Measurements from ENCODE around the gene FOLR2.

Gene FOLR2

DNA sequence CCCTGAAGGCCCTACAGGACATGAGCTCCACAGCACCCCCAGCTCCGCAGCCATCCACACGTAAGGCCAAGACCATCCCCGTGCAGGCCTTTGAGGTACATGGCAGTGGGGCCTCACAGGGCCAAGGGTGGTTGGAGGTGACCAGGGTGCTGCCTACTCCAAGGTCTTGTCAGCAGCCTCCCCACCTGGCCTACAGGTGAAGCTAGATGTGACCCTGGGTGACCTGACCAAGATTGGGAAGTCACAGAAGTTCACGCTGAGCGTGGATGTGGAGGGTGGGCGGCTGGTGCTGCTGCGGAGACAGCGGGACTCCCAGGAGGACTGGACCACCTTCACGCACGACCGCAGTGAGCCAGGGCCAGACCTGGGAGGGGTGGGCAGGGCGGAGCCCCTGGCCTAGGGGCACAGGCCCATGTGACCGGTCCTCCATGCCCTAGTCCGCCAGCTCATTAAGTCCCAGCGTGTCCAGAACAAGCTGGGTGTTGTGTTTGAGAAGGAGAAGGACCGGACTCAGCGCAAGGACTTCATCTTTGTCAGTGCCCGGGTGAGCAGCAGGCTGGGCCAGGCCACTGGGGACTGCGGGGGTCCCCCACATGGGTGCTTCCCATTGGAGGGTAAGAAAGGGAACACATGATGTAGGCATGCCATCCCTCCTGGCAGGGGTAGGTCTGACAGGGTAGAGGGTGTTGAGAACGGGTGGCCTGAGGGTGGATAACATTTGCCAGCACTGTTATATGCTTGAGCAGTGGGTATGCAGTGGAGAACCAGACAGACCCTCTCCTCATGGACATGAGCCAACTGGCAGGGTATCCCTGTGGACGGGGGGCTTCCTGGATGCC is 13.6 kb downstream of the FOLR2 start:
- DNase-seq (ENCODE audit: low read depth, low spot score): no peak

DNA sequence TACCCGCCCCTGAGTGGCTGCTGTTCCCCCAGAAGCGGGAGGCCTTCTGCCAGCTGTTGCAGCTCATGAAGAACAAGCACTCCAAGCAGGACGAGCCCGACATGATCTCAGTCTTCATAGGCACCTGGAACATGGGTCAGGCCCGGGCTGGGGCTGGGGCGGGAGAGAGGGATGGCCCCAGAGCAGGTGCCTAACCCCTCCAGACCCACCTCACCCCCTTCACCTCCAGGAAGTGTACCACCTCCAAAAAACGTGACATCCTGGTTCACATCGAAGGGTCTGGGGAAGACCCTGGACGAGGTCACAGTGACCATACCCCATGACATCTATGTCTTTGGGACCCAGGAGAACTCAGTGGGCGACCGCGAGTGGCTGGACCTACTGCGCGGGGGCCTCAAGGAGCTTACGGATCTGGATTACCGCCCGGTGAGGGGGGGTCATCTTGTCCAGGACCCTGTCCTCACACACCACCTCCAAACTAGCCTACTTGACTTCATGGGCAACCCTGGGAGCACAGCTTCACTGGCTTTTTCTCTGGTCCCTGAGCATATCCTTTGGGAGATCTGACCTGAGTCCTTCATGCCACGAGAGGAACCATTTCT is 14.3 kb downstream of the FOLR2 start:
- DNase-seq (ENCODE audit: low read depth, low spot score): no peak

DNA sequence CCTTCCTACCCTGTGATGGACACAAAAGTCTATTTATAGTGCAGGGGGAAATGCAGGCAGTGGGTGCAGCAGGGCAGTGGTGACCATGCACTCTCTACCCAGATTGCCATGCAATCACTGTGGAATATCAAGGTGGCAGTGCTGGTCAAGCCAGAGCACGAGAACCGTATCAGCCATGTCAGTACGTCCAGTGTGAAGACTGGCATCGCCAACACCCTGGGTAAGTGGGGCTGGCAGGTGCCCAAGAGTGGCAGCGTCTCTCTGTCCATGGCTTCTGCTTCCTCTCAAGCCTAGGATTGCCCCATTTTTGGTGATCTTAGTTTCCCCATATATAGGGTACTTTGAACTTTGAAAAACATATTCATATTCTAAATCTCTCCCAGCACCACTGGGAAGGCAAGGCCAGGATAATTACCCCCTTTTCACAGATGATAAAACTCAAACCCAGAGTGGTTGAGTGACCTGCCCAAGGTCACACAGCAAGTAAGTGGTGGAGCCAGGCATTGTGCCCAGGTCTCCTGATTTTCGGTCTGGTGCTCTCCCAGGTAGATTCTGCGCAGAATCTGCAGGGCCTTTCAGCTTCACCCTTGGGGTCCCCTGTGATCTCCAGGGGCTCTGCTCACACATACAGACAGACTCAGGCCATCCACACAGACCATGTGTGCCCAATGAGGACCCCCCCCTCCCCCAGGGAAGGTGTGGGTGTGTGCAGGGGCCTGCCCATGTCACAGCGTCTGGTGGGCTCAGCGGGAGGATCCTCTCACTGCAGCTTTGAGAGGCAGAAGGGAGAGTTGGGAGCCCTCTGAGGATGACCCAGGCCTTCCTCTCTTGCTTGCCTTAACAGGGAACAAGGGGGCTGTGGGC is 15.0 kb downstream of the FOLR2 start:
- DNase-seq (ENCODE audit: low read depth, low spot score): no peak

DNA sequence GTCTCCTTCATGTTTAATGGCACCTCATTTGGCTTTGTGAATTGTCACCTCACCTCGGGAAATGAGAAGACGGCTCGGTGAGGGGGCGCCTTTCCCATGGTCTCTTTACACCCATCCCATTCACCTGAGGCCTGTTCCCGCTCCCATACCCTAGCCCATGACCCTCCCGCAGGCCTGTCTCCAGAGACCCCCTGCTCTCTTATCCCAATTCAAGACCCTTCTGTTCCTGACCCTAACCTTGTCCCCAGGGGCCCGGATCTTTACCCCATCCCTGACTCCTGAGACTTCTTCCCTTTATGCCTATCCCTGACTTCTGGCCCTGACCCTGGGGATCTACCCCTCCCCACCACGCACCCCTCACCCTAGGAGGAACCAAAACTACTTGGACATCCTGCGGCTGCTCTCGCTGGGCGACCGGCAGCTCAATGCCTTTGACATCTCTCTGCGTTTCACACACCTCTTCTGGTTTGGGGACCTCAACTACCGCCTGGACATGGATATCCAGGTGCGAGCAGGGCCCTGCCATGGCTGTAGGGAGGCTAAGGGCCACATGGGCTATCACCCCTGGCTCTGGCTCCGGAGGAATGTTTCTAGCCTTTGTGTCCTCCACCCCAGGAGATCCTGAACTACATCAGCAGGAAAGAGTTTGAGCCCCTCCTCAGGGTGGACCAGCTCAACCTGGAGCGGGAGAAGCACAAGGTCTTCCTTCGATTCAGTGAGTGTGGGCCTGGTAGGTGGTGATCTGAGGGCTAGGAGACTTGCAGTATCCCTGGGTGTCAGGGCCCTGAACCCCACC is 15.9 kb downstream of the FOLR2 start:
- no peak for DNase-seq (ENCODE audit: low read depth, low spot score)

DNA sequence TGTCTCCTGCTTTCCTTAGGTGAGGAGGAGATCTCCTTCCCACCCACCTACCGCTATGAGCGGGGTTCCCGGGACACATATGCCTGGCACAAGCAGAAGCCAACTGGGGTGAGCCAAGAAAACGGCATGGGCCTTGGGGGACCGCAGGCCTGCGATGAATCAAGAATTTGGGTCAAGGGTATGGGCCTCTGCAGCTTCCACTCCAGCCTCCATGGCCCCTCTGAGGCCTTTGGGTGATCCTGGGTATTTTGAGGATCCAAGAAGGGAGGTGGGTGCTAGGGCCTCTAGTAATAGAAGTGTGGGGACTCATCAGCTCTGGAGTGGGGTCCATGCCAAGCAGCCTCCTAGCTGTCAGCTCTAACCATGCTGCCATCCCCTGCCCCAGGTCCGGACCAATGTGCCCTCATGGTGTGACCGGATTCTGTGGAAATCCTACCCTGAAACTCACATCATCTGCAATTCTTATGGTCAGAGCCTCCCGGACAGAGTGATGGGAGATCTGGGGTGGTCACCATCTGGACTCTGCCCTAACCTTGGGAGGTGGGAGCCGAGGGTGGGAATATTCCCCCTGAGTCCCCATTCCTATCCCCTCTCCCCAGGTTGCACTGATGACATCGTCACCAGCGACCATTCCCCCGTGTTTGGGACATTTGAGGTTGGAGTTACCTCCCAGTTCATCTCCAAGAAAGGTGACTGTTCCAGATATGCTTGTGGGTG is 16.6 kb downstream of the FOLR2 start:
- no peak for DNase-seq (ENCODE audit: low read depth, low spot score)

DNA sequence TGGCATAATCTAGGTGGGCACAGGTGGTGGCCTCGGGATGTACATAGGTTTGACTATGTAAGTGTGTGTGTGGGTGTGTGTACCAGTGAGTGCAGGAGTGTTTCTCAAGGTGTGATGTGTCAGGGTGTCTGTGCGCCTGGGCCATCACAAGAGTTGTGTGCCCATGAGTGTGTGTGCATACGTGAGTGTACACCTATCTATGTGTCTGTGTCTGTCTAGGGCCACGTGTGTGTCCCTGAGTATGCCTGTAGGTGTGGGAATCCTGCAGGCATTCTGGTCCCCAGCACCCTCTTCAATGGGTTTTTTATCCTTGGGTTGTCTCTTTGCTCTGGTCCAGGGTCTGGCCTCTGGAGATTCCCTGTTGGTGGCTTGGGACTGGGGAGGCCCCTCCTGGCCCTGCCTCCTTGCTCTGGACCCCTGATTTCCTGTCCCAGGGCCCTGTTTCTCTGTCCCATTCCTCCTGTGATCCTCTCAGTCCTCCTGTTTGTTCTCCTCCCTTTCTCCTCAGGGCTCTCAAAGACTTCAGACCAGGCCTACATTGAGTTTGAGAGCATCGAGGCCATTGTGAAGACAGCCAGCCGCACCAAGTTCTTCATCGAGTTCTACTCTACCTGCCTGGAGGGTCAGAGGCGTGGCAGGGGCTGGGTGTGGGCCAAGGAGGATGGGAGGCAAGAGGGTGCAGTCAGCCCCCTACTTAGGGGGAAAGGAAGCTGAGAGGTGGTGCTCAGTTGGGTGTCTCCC is 17.3 kb downstream of the FOLR2 start:
- no peak for DNase-seq (ENCODE audit: low read depth, low spot score)

DNA sequence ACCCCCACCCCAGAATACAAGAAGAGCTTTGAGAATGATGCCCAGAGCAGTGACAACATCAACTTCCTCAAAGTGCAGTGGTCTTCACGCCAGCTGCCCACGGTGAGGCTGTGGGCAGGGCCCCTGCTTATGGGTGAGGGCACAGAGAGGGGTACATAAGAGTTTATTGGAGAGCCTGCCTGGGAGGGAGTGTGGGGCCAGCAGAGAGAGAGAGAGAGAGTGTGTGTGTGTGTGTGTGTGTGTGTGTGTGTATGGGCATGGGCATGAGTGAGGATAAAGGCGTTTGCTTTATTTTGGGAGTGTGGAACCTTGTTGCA is 17.9 kb downstream of the FOLR2 start:
- DNase-seq (ENCODE audit: low read depth, low spot score): no peak

DNA sequence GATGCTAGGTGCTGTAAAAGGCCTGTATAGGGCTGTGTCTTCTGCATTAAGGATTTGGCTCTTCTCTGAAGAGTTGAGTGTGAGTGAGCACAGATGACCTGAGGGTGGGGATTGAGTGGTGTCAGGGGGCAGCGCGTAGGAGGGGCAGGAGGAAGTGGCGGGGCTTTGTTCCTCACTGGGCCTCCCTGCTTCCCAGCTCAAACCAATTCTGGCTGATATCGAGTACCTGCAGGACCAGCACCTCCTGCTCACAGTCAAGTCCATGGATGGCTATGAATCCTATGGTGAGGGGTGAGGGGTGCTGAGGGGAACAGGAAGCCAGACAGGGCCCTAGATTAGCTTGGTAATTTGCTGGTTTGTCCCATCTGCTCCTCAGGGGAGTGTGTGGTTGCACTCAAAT is 18.3 kb downstream of the FOLR2 start:
- DNase-seq (ENCODE audit: low read depth, low spot score): no peak

DNA sequence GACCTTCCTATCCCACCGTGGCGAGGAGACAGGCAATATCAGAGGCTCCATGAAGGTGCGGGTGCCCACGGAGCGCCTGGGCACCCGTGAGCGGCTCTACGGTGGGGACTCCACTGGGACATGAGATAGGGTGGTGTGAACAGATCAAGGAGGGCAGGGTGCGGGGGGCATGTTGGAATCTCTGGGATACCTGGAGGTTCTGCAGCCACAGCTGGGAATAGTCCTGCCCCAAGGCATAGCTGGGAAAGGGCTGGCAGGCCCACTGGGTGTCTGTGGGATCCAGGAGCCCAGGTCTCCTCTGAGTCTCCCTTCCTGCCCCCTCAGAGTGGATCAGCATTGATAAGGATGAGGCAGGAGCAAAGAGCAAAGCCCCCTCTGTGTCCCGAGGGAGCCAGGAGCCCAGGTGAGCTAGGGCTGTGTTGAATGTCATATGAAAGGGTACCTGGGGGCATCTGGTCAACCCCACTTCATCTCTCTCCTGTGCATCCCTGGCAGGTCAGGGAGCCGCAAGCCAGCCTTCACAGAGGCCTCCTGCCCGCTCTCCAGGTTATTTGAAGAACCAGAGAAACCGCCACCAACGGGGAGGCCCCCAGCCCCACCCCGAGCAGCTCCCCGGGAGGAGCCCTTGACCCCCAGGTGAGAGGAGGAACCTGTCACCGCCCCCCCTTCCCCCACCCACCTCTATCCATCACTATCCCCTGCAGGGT is 18.9 kb downstream of the FOLR2 start:
- DNase-seq (ENCODE audit: low read depth, low spot score): no peak

DNA sequence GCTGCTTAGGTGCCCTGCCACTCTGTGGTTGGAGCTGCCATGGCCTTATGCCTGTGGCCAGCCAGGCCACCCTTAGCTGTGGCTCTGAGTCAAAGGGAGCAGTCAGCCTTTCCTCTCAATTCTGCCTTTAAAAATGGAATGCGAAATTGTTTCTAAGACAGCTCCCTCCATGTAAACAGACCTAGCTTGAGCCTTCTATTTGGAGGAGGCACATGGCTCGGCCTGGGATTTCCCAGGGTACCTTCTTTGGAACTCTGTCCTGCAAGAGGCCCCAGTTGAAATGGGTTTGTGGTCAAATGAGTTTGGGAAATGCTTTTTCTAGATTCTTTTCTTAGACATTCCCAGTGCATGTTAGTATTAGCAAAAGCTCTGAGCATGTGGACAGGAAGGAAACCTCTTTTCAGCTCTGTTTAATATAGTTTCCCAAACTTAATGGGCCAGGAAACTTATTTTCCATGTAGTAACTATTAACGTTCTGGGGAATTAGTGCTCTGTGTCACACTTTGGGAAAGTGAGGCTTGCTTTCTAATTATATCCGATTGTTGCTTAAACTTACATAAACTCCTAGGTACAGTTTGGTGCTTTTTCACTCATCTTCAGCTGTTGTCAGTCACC is 19.6 kb downstream of the FOLR2 start:
- no peak for DNase-seq (ENCODE audit: low read depth, low spot score)

DNA sequence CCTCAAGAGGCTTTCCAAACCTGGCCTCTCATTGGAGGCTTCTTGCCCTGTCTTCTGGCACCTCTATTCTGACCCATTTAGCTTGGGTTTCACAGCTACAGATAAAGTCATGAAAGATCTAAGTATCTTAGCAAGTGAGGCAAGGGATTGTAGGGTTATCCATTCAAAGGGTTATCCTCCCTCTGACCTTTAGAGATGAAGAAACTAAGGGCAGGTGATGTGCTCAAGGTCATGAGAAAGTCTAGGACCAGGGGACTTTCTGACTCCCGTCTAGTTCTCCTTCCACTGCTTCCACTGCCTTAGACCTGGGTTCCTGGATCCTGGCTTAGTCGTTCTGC is 20.1 kb downstream of the FOLR2 start:
- DNase-seq (ENCODE audit: low read depth, low spot score): no peak

DNA sequence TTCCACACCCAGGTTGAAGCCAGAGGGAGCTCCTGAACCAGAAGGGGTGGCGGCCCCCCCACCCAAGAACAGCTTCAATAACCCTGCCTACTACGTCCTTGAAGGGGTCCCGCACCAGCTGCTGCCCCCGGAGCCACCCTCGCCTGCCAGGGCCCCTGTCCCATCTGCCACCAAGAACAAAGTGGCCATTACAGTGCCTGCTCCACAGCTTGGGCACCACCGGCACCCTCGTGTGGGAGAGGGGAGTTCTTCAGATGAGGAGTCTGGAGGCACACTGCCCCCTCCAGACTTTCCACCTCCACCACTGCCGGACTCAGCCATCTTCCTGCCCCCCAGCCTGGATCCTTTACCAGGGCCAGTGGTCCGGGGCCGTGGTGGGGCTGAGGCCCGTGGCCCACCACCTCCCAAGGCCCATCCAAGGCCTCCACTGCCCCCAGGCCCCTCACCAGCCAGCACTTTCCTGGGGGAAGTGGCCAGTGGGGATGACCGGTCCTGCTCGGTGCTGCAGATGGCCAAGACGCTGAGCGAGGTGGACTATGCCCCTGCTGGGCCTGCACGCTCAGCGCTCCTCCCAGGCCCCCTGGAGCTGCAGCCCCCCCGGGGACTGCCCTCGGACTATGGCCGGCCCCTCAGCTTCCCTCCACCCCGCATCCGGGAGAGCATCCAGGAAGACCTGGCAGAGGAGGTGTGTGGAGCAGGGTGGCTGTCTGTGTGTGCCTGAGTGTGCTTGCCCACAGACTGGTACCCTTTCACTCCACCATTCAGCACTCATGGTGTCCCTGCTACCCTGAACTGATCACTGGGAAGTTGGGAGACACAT is 20.7 kb downstream of the FOLR2 start:
- DNase-seq (ENCODE audit: low read depth, low spot score): no peak

DNA sequence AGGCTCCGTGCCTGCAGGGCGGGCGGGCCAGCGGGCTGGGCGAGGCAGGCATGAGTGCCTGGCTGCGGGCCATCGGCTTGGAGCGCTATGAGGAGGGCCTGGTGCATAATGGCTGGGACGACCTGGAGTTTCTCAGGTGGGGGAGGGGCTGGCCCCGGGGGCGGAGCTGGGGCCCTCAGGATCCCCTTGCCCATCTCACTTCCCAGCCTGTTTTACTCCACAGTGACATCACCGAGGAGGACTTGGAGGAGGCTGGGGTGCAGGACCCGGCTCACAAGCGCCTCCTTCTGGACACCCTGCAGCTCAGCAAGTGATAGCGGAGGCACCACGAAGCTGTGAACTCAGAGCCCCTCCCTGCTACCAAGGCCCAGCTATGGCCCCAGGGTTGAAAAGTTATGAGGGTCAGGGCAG is 21.5 kb downstream of the FOLR2 start:
- no peak for DNase-seq (ENCODE audit: low read depth, low spot score)

DNA sequence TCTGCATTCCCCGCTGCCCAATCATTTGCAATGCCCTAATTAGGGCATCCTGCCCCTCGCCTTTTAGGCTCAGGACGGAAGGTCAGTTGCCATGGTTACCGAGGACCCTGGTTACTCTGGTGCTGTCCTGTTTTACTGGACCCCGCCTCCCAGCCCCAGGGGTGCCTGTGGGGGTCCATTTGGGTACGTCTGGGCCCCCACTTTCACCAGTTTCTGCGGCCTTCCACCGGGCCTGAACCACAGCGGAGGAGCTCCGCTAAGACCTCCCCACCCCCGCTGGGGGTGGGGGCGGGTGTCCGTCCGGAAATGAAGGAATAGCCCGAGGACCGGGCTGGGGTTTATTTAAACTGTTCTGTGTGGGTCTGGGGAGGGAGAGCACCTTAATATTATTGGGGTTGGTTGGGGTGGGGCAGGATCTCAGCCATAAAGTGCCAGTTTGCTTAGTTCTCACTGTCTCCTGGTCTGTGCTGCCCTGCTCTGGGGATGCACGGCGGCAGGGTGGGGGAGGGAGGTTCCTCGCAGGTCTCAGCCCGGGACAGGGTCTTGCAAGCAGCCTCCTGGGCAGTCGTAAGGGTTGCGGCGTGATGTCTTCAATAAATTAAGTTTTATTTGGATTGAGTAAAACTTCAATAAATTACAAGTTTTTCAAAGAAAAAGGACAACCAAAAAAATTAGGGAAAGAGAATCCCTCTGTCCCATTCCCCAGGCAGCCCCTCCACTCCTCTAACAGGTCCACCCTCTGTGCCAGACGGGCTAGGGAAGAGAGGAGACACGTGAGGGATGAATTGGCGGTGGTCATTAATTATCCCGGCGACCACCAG is 22.1 kb downstream of the FOLR2 start:
- DNase-seq (ENCODE audit: low read depth, low spot score): no peak

DNA sequence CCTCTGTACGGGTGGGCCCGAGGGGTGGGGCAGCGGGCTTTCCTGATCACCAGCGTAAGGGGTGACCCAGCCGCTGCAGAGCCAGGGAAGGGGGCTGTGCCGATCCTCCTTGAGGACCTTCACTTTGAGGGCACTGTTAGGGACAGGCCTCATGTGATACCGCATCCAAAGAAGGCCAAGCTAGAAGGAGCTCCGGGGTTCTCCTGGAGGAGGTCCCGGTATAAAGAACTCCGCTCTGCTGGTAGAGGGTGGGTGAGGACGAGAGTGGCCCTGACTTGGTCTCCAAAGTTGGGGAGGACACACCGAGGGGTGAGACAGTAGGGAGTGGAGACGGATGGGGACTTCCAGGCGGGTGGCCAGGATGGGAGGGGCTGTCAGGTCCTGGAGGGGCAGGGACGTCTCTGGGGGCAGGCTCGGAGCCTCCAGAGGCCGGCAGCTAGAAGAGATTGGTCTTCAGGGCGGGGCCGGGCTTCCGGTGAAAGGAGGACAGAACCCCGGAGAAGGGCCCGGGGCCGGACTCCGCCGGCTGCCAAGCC is 22.8 kb downstream of the FOLR2 start:
- no peak for DNase-seq (ENCODE audit: low read depth, low spot score)

DNA sequence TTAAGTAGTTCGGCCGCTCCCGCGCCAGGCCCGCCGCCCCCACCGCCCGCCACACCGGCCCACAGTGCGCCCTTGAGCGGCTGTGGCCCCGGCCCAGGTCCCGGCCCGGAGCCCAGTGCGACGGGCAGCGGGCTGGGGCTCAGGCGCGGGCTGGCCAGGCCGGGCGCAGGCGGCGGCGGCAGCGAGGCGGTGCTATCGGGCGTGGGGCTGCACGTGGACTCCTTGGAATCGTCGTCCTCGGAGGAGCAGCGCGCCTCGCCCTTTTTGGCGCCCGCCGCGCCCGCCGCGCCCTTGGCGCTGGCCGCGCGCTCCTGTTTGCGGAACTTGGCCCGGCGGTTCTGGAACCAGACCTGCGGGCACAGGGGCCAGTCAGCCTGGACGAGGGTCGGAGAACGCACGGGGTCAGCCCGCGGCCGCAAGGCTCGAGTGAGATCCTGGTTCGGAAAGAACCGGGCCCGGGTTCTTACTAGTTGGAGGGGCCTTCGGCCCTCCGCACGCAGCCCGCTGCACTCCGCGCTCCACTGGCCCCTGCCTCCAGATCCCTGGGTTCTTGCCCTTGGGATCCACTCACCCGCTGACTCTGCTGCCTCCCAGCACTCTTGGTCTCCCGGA is 23.4 kb downstream of the FOLR2 start:
- no peak for DNase-seq (ENCODE audit: low read depth, low spot score)
